ENCODE results near the gene ARMC12.
"Not testable (repeated sequence)": the region's sequence is repeated elsewhere in the genome, so short reads cannot be mapped to it uniquely, and the experiment has no call there.

The ARMC12 gene

DNA sequence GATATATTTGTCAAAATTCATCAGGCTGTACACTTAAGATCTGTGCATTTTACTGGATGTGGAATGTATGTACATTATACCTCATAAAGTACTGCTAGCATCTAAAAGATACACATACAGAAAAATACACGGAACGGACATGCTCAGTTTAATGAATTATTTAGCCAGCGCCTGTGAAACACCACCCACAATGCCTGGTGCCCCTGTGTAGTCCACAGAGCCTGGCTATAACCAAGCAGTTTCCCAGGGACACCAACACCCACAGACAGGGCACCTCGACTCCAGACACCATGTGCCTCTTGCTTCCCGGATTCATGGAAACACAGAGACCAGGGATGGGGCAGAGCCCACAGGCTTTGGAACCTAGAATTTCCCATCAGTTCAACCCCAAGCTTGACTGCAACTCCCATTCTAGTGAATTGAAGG, 17.4 kb upstream of the ARMC12 start:
- DNase-seq, result no peak

- no peak for DNase-seq
Measured at GRCh38 chr6:35719830-35720733, 16.8 kb upstream of the ARMC12 start.

DNA sequence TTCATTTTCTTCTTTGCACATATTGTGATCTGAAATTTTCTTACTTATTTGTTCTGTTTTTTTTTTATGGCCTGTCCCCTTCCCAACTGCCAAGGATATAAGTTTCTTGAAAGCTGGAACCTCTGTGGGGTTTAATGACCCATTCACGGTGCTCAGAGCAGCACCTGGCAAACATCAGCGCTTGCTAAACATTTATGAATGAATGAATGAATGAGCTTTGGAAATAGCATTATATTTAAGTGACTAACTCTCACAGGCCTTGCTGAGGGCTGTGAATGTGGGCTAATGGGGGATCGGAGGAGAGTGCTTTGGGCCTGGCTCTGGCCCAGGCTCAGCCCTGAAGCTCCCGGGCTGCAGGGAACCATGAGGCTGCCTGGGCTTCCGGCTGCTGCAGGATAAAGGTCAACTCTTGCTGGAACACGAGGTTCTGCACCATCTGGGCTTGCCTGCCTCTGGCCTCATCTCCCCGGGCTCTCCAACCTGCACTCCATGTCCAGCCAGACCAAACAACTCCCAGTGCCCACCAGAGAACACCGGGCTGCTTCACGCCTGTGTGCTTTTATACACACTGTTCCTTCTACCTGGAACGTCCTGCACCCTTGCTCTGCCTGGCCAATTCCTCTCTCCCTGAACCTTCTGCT, 14.6 kb upstream of the ARMC12 start:
- no peak for DNase-seq

DNA sequence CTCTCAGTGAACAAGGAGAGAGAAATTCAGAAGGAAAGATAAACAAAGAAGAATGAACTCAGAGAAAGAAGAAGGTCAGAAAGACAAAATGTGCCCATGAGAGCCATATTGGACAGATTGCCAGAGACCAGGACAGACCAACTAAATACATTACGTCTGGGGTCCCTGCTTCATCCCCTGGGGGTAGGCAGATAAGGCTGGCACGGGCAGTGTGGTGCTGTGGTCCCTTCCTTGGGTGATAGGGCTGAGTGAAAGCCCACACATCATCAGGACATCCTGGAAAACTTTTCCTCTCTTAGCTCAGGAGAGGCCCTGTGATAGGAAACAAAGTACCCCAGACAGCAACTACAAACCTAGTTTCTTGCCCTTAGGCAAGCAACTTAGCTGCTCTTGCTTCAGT, 13.2 kb upstream of the ARMC12 start:
- DNase-seq, result no peak

DNA sequence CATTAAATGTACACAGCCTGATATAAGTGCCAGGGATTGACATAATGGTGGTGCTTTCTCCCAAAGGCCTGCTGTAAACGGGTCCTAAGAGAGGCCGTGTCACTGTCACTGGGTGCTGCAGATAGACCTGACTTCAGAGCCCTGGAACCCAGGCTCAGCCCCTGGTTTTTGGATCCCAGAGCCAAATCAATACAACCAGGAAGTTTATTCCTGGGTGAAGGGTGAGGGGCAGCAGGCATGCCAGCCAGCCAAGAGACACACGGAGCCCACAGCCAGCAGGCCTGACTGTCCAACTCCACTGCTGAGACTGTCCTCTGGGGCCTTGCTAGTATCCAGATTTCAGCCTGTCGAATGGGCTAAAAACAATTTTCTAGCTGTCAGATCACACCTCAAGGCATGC, 12.8 kb upstream of the ARMC12 start:
- no peak for DNase-seq

- DNase-seq, result no peak
Measured at GRCh38 chr6:35724471-35724870, 12.4 kb upstream of the ARMC12 start.

GRCh38 chr6:35725081-35725708, 11.6 kb upstream of the ARMC12 start:
- DNase-seq, result no peak

- DNase-seq, result no peak
Measured at GRCh38 chr6:35725721-35726438, 11.0 kb upstream of the ARMC12 start.

DNA sequence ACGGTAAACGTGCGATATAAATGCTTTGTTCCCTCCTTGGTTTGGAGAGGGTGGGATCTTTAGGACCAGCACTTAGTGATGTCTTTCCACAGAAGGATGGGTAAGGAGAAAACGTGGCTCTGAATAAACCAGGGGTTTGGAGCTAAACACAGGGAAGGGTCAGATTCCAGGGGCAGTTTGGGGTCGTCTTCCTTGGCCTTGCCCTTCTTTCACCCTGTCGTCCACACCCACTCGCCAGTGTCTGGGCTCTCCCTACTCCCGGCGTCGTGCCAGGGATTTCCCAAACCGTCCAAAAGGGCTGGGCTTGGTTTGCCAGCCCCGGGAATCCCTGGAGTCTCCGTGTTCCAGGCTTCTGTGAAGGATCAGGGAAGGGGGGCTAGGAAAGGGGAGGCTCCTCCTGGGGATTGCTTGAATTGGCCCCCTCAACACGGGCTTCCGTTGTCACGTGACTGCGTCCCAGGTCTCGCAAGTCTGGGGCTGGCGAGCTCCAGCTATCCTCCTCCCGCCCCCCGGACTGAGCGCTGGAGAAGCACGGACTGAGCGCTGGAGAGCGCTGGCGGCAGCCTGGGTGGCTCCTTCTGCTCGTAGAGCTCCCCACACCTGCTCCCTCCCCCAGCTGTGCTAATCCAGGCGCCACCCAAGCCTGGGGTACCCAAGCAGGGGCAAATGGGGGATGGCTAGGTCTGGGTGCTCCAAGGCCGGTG, 9.4 kb upstream of the ARMC12 start:
- DNase-seq, result peak; percentile 60

- DNase-seq, result peak; percentile 67
Measured at GRCh38 chr6:35727935-35728682, 8.7 kb upstream of the ARMC12 start.

- DNase-seq, result no peak
Measured at GRCh38 chr6:35728683-35729678, 7.9 kb upstream of the ARMC12 start.

DNA sequence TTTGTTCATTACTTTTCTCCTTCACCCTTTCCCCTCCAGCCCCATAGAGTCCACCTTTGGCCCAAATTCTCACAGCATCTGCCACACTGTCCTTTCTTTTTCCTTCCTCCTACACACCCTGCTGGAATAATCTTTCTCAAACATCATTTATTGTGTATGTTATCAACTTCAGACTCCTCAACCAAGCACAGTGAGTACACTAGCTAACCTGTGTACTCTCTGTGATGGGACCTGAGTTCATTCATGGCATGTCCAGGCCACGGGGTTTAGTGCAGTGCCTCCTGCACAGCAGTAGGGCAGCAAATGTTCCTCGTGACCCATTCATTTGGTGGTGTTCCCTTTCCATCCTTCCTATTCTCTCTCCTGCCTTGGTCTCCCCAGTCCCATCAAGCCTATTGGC, 7.1 kb upstream of the ARMC12 start:
- DNase-seq, result no peak

- no peak for DNase-seq
Measured at GRCh38 chr6:35730745-35731413, 6.0 kb upstream of the ARMC12 start.

- peak; percentile 68 for DNase-seq
Measured at GRCh38 chr6:35731414-35731735, 5.5 kb upstream of the ARMC12 start.

DNA sequence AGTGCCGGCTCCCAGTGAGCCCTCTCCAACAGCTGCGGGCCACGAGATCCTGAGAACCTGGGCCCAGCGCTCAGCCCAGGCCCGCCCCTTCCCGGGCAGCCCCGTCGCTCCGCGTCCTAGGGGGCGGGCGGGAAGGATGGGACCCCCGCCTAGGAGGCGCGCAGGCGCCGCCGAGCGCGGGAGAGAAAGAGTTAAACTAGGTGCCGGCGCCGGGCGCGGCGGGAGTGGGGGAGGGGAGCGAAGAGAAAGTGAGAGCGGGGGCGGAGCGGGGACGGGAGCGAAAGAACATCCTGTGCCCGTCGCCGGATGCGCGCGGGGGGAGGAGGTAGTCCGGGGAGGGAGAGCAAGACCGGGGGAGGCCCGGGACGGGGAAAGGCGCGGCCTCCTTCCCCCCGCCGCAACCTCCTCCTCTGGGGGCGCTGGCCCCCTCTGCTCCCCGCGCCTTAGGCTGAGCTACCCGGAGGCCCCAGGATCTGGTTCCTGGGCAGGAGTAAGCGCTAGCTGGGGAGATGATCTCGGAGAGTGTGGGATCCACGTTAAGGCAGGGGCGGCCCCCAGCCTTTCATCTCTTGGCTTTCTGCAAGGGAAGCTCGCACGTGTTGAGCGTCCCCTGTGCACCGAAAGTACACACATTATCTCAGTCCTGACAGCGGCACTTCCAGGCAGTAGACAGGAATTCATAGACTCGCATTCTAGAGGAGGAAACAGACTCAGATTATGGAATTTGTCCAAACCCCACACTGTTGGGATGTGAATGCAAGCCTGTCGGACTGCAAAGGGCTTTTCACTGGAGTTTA, 4.9 kb upstream of the ARMC12 start:
- DNase-seq, result peak; percentile 51

- no peak for DNase-seq
Measured at GRCh38 chr6:35733633-35734032, 3.2 kb upstream of the ARMC12 start.

DNA sequence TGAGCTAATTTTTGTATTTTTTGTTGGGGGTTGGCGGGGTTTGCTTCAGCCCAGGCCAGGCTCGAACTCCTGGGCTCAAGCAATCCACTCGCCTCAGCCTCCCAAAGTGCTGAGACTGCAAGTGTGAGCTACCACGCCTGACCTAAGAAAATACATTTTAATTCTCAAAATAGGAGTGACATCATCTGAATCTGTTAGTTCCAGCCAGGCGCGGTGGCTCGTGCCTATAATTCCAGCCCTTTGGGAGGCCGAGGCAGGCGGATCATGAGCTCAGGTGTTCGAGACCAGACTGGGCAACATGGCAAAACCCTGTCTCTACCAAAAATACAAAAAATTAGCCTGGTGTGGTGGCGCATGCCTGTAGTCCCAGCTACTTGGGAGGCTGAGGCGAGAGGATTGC, 2.5 kb upstream of the ARMC12 start:
- DNase-seq, result not testable (repeated sequence)

GRCh38 chr6:35735452-35735851, 1.4 kb upstream of the ARMC12 start:
- DNase-seq, result no peak

GRCh38 chr6:35736253-35736894, 458 bp upstream of the ARMC12 start:
- no peak for DNase-seq

Measured in NCI-H1092 (cell line).